Activated naive CD4-positive, alpha-beta T cell treated with Interleukin-2 at 50 U/mL for 16 hours (primary cell): ENCODE measurements around the gene PRKAR1B.
A peak's percentile ranks its signal among the peaks of the same experiment; 100 is the strongest.

Source experiments
- DNase-seq: peaks from one replicate; pipeline ENCODE4 v3.0.0-alpha.2; 2020

PRKAR1B gene

GRCh38 chr7:601595-602340 lies 125.3 kb downstream of the PRKAR1B start:
- DNase-seq: peak; percentile 95

GRCh38 chr7:601036-601594 lies 126.0 kb downstream of the PRKAR1B start:
- no peak for DNase-seq

DNA sequence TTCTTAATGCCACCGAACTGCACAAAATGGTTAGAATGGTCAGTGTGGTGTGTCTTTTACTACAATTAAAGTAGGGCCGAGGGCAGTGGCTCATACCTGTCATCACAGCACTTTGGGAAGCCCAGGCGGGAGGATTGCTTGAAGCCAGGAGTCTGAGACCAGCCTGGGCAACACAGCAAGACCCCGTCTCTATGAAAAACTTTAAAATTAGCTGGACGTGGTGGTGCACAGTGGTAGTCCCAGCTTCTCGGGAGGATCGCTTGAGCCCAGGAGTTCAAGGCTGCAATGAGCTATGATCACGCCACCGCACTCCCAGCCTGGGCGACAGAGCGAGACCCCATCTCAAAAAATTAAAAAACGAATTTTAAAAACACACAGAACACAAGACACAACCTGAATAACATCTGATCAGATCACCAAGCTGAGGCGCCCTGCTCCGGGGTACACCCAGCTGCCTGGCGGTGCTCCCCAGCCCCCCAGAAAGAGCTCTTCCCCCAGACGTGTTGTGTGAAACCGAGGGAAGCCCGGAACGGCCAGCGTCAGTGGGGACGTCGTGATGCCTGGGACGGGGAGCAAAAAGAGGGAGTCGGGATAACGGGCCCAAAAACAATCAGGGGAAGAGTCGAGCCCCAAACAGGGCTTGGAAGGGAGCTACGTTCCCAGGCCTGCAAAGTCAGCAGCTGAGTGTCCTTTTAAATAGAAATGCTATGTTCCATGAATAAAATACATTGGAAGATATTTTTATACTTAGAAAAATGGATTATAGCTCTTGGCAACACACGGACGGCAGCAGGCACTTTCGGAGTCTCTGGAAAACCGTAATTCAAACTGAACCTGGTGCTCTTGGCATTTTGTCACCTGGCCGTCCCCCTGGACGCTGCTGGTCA lies 126.7 kb downstream of the PRKAR1B start:
- DNase-seq: no peak

- DNase-seq: no peak
Measured at GRCh38 chr7:598899-599298, 128.2 kb downstream of the PRKAR1B start.

- no peak for DNase-seq
Measured at GRCh38 chr7:597348-598178, 129.5 kb downstream of the PRKAR1B start.

- DNase-seq: no peak
Measured at GRCh38 chr7:596819-597182, 130.3 kb downstream of the PRKAR1B start.

DNA sequence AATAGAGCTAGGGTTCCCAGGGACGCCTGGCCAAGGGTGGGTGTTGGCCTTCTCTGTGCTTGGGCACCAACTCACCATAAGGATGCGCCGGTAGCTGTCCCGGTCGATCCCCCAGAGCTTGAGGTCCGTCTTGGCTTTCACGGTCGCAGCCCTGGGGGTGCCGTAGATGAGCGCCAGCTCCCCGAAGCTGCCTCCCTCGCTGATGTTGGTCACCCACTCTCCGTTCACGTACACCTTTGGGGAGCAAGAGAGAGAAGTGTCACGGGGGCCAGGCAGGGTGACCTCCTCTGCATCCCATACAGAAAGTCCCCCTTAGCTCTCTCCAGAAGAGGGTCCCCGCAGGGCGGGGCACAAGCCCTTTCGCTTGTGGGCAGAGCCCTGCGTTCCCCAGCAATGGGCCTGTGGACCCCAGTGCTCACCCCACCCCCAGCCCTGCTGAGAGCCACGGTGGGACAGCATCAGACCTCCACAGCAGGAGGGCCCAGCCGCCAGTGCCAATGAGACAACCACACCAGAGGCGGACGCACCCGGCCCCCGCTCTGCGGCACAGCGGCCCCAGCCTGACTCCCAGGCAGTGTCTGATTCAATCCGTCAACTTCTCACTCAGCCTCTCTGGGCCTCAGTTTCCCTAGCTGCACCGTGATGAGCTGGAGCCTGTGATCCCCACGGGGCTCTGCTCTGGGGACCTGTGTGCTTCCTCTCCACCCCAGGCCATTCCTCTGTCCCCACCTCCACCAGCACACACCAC lies 130.8 kb downstream of the PRKAR1B start:
- no peak for DNase-seq

- DNase-seq: peak; percentile 50
Measured at GRCh38 chr7:595621-596010, 131.5 kb downstream of the PRKAR1B start.

GRCh38 chr7:594920-595620 lies 132.0 kb downstream of the PRKAR1B start:
- no peak for DNase-seq

DNA sequence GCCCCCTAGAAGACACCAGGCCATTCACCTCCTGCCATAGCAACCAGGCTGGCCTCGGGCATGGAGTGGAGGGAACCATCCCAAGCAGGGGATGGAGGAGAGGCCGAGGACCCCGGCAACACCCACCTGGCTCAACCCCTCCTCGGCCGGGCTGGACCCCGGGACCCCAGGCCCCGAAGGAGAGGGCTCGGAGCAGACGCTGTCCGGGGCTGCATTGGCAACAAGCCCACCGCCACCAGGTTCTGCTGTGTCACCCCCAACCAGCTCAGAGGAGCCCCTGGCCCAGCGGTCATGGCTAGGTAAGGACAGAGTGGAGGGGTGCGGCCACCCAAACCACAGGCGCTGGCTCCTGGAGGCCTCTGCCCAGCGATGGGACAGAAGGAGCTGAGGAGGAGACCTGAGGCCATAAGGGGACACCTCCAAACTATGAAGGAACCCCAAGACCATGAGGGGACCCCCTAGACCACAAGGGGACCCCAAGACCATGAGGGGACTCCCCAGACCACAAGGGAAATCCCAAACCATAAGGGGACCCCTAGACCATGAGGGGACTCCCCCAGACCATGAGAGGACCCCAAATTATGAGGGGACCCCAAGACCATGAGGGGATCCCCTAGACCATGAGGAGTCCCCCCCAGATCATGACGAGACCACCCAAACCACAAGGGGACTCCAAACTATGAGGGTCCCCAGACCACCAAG lies 132.7 kb downstream of the PRKAR1B start:
- no peak for DNase-seq

GRCh38 chr7:593324-594115 lies 133.6 kb downstream of the PRKAR1B start:
- DNase-seq: peak; percentile 16

- DNase-seq: no peak
Measured at GRCh38 chr7:591856-592628, 135.0 kb downstream of the PRKAR1B start.

GRCh38 chr7:590731-591551 lies 136.1 kb downstream of the PRKAR1B start:
- DNase-seq: no peak

GRCh38 chr7:589781-590575 lies 137.1 kb downstream of the PRKAR1B start:
- no peak for DNase-seq

- no peak for DNase-seq
Measured at GRCh38 chr7:587767-588166, 139.3 kb downstream of the PRKAR1B start.

DNA sequence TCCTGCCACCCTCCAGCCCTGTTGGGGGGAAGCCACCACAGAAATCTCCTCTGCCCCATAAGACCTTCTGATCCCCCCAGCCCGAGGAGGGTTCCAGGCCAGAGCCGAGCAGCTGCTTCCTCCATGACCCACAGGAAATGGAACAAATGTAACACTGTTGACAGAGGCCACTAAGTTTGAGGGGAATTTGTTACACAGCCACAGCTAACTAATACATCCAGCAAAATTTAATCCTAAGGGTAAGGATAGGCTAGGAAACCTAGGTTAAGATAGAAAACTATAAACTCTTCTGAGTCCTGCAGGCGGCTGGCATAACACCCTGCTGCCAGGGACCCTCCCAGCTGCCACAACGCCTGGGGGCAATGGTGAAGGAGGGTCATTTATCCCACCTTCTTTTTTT lies 140.6 kb downstream of the PRKAR1B start:
- no peak for DNase-seq

- no peak for DNase-seq
Measured at GRCh38 chr7:585873-586272, 141.2 kb downstream of the PRKAR1B start.
